IMR-90 (cell line): Measurements from ENCODE around the gene ARHGAP21. TPM values are rescaled to one million over a fixed set of nuclear protein-coding genes. Genes with fewer than 3 reads are reported as not detected.

Source experiments
- ATAC-seq: fragments of 200-7000 bp; cut with Tn5 transposase; 2 replicates; pipeline ENCODE4 v1.9.1; 2020; ENCODE audit warnings: low read depth, mild to moderate bottlenecking, moderate library complexity
- BruUV-seq: library from RNA; stranded (reverse); fragments of 400-500 nt; replicated peaks from 2 replicates; lab custom pipeline; 2021; lab: Mats Ljungman, UMichigan
- CTCF ChIA-PET: fragments of 300-600 bp; formaldehyde crosslinking; extraction: SDS; loops from one replicate; lab custom pipeline; 2021; ENCODE audit warnings: antibody characterized with exemption; lab: Yijun Ruan, JAX
- POLR2A ChIA-PET: fragments of 300-600 bp; sonication (Branson Sonifier 250); formaldehyde crosslinking; loops from one replicate; lab custom pipeline; 2022; ENCODE audit warnings: antibody characterized with exemption; ENCODE audit not compliant: unreplicated experiment; lab: Charles Lee
- DNase-seq: peaks from one replicate; pipeline ENCODE4 v3.0.0; 2013
- H2AFZ ChIP-seq: replicated peaks from 2 replicates; pipeline ENCODE3; 2013; ENCODE audit warnings: low read length, mild to moderate bottlenecking; ENCODE audit not compliant: poor library complexity
- H2AK5ac ChIP-seq: 2 replicates; pipeline ENCODE4 v1.6.1; 2013; ENCODE audit warnings: low read depth, low read length, inconsistent platforms
- H2AK9ac ChIP-seq: replicated peaks from 2 replicates; pipeline ENCODE3; 2013; ENCODE audit warnings: mild to moderate bottlenecking, low read depth, low read length, moderate library complexity; ENCODE audit not compliant: poor library complexity
- H2BK120ac ChIP-seq: 2 replicates; pipeline ENCODE4 v1.6.1; 2013; ENCODE audit warnings: low read depth, low read length, inconsistent platforms
- H2BK15ac ChIP-seq: 3 replicates; pipeline ENCODE4 v1.6.1; 2013; ENCODE audit warnings: low read depth, low read length, inconsistent platforms
- H2BK20ac ChIP-seq: 2 replicates; pipeline ENCODE4 v1.6.1; 2013; ENCODE audit warnings: low read depth, mild to moderate bottlenecking, inconsistent platforms, low read length, moderate library complexity
- H2BK5ac ChIP-seq: 2 replicates; pipeline ENCODE4 v1.6.1; 2013; ENCODE audit warnings: mild to moderate bottlenecking, low read depth, low read length, inconsistent platforms; ENCODE audit not compliant: poor library complexity, severe bottlenecking
- H3K14ac ChIP-seq: replicated peaks from 2 replicates; pipeline ENCODE4 v1.6.1; 2013; ENCODE audit warnings: low read depth, low read length, inconsistent platforms
- H3K18ac ChIP-seq: 2 replicates; pipeline ENCODE4 v1.6.1; 2013; ENCODE audit warnings: low read depth, low read length, control low read depth
- H3K23ac ChIP-seq: 2 replicates; pipeline ENCODE4 v1.6.1; 2013; ENCODE audit warnings: low read depth, low read length, inconsistent platforms
- H3K27ac ChIP-seq: 2 replicates; pipeline ENCODE4 v1.5.1; 2013; ENCODE audit warnings: mild to moderate bottlenecking, control low read depth, low read length; ENCODE audit not compliant: insufficient read depth
- H3K27me3 ChIP-seq: 2 replicates; pipeline ENCODE4 v1.6.1; 2013; ENCODE audit warnings: low read length; ENCODE audit not compliant: control insufficient read depth, insufficient read depth
- H3K36me3 ChIP-seq: 2 replicates; pipeline ENCODE4 v1.6.1; 2013; ENCODE audit warnings: low read length, mixed read lengths; ENCODE audit not compliant: control insufficient read depth, insufficient read depth
- H3K4ac ChIP-seq: 2 replicates; pipeline ENCODE4 v1.6.1; 2013; ENCODE audit warnings: low read depth, low read length, inconsistent platforms
- H3K4me1 ChIP-seq: 2 replicates; pipeline ENCODE4 v1.6.1; 2013; ENCODE audit warnings: low read length, mixed read lengths; ENCODE audit not compliant: control insufficient read depth, insufficient read depth
- H3K4me2 ChIP-seq: 2 replicates; pipeline ENCODE4 v1.6.1; 2013; ENCODE audit warnings: low read depth, mild to moderate bottlenecking, control low read depth, low read length, moderate library complexity
- H3K4me3 ChIP-seq: 2 replicates; pipeline ENCODE4 v1.5.1; 2013; ENCODE audit warnings: low read depth, mild to moderate bottlenecking, control low read depth, low read length, moderate library complexity; ENCODE audit not compliant: insufficient read depth
- H3K56ac ChIP-seq: 2 replicates; pipeline ENCODE4 v1.6.1; 2013; ENCODE audit warnings: low read length, inconsistent platforms; ENCODE audit not compliant: insufficient read depth; ENCODE audit errors: extremely low read depth
- H3K79me1 ChIP-seq, 2 experiments: 2 replicates each; pipeline ENCODE4 v1.6.1; 2013; ENCODE audit warnings: low read length in 2 of 2, inconsistent platforms in 1 of 2, low read depth in 1 of 2
- H3K9ac ChIP-seq: 2 replicates; pipeline ENCODE4 v1.6.1; 2013; ENCODE audit warnings: low read depth, low read length, control low read depth
- H3K9me1 ChIP-seq: 2 replicates; pipeline ENCODE4 v1.6.1; 2013; ENCODE audit warnings: low read length, inconsistent platforms; ENCODE audit not compliant: insufficient read depth
- H3K9me3 ChIP-seq: 2 replicates; pipeline ENCODE4 v1.6.1; 2013; ENCODE audit warnings: low read length; ENCODE audit not compliant: control insufficient read depth, insufficient read depth
- H4K20me1 ChIP-seq: 2 replicates; pipeline ENCODE4 v1.6.1; 2013; ENCODE audit warnings: low read length, inconsistent platforms; ENCODE audit not compliant: insufficient read depth
- H4K5ac ChIP-seq: 2 replicates; pipeline ENCODE4 v1.6.1; 2013; ENCODE audit warnings: mild to moderate bottlenecking, low read depth, low read length, control low read depth
- H4K8ac ChIP-seq, 2 experiments: 2 replicates each; pipeline ENCODE4 v1.6.1; 2013; ENCODE audit warnings: low read depth in 2 of 2, low read length in 2 of 2, control low read depth in 1 of 2, inconsistent platforms in 1 of 2
- H4K91ac ChIP-seq: 2 replicates; pipeline ENCODE4 v1.6.1; 2013; ENCODE audit warnings: low read depth, low read length, inconsistent platforms; ENCODE audit not compliant: insufficient read depth
- SMC3 ChIP-seq: fragments of 150-350 bp; IDR thresholded peaks from 2 replicates; pipeline ENCODE4 v1.6.1; 2016; ENCODE audit warnings: low read depth, mild to moderate bottlenecking, antibody characterized with exemption, low read length, moderate library complexity
- WGBS, 2 experiments: methylation state at CpG; one replicate each; pipeline versions ENCODE4 v1.1.5 to v1.1.7; 2013; ENCODE audit warnings: missing lambda C conversion rate in 2 of 2; ENCODE audit not compliant: insufficient read length in 1 of 2; ENCODE audit errors: extremely low coverage in 2 of 2; 5-methylcytosine and 5-hydroxymethylcytosine counted together
- dilution Hi-C: fragments of 300-500 bp; cut with HindIII; formaldehyde crosslinking; loops from one replicate; pipeline ENCODE4 v1.14.3; 2018; ENCODE audit warnings: low sequenced_read_pairs; ENCODE audit not compliant: unreplicated experiment
- in situ Hi-C: fragments of 300-500 bp; cut with MboI; formaldehyde crosslinking; loops from 3 replicates; pipeline ENCODE4 v1.14.3; 2019; ENCODE audit warnings: low sequenced_read_pairs, inconsistent platforms, mixed read lengths
- intact Hi-C: fragments of 100-400 bp; cut with micrococcal nuclease; formaldehyde crosslinking; loops from 2 replicates; pipeline ENCODE4 v1.10.0; 2022
- polyA plus RNA-seq, 3 experiments: library from polyadenylated mRNA; depleted of rRNA; stranded (reverse); fragments of >200 nt; gene quantifications; 2 replicates each; pipeline ENCODE4 v1.2.3, GENCODE V29; 2012; ENCODE audit warnings: low replicate concordance in 1 of 3
- total RNA-seq: library from RNA; depleted of rRNA; stranded (reverse); fragments of >200 nt; gene quantifications from 2 replicates; pipeline ENCODE4 v1.2.3, GENCODE V29; 2012

ARHGAP21 gene
- total and polyA plus RNA-seq, 2 of the 4 experiments (the other 2 are of a cell fraction), result 43.3 to 94.3 TPM

- CTCF ChIA-PET, result interaction anchor here (0.6 kb wide), 1 partner anchor 9 kb away, joined by 3 read pairs; no protein-coding TSS in a partner anchor
- Histone ChIP-seq H4K5ac (no peak overlapping the region), H4K8ac (no peak overlapping the region), H3K27me3 (no peaks in the 10 kb centered on the region), H3K9me3 (no peaks in the 10 kb centered on the region), H4K20me1 (peaks cover 72% of the 10 kb centered on the region), H2AK5ac (no peak overlapping the region), H3K79me1 (peaks cover 28 to 71% of the 10 kb centered on the region in 2 experiments), H2BK120ac (no peak overlapping the region), H3K9ac (no peak overlapping the region), H3K4ac (no peak overlapping the region), H3K9me1 (peaks cover 29% of the 10 kb centered on the region), H3K36me3 (no peaks in the 10 kb centered on the region), H3K14ac (no peak overlapping the region), H2BK5ac (no peak overlapping the region), H2AK9ac (no peak overlapping the region), H3K27ac (no peak overlapping the region), H3K18ac (no peak overlapping the region), H2BK15ac (no peak overlapping the region), H2BK20ac (no peak overlapping the region), H4K91ac (no peak overlapping the region), H3K4me2 (no peak overlapping the region), H3K4me3 (no peak overlapping the region), H3K56ac (no peak overlapping the region), H2AFZ (no peak overlapping the region), H3K23ac (no peak overlapping the region), H3K4me1 (peaks cover 13% of the 10 kb centered on the region)
- dilution Hi-C loops, result no loop called here
- no peak for ATAC-seq
- DNase-seq, result no peak
- no CpG with 5 or more reads among the region's 6 CpGs for WGBS, 2 experiments
- BruUV-seq, result no TSS peak
- in situ Hi-C loops, result loop anchor here (25.0 kb wide), 1 partner anchor 261 kb away; the partner anchor contains the start of gene PRTFDC1
- POLR2A ChIA-PET, result no interaction called here
- intact Hi-C loops, result no loop called here
- TF ChIP-seq SMC3, result no peak
These were observed 22.7 kb downstream of the ARHGAP21 start for GRCh38 chr10:24700948-24701347.
